HG02759 (cell line): Measurements from ENCODE around the gene COL4A3.

Experiments
- ATAC-seq: cut with Tn5 transposase; IDR thresholded peaks from one replicate; pipeline ENCODE4 v1.9.1; 2021; ENCODE audit warnings: mild to moderate bottlenecking, moderate library complexity; ENCODE audit not compliant: unreplicated experiment

Gene COL4A3

GRCh38 chr2:227335713-227336112 lies 171.3 kb downstream of the COL4A3 start:
- ATAC-seq: no peak

GRCh38 chr2:227337442-227337841 lies 173.0 kb downstream of the COL4A3 start:
- no peak for ATAC-seq

- ATAC-seq: no peak
These were observed 174.7 kb downstream of the COL4A3 start for GRCh38 chr2:227339098-227339599.

- ATAC-seq: no peak
These were observed 175.7 kb downstream of the COL4A3 start for GRCh38 chr2:227340106-227340505.

DNA sequence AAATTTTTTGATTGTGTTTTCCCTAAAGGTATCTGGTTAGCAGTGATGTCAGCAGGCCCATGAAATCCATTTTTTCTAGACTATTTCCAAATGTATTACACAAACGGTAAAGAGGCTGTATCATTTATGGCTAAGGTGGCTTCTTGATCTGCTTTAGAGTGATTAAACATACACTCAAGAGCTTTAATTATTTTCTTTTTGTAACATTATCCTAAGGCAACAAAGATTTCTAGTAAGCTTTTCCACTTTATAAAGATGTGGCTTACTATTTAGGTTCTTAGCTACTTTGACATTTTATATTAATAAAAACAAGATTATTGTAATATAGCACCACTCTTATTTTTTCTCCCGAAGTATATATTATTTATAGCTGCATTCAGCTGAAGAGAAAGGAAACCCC lies 177.1 kb downstream of the COL4A3 start:
- no peak for ATAC-seq

DNA sequence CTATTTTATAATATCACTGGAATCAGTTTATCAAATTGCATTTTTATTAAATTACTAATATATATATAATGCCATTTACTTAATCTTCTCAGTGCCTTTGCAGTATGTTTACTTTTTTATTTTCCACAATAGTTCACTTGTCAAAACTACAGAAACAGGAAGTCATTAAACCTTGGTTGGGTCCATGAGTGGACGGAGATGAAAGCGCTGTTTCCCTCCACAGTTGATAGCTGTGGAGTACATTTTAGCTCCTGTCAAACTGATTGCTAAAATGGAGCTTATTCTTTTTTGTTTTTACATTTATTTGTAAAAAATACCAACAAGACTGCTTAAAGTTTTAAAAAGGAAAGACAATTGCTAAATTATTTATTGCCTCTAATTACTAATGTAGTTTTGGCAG lies 179.8 kb downstream of the COL4A3 start:
- ATAC-seq: no peak

DNA sequence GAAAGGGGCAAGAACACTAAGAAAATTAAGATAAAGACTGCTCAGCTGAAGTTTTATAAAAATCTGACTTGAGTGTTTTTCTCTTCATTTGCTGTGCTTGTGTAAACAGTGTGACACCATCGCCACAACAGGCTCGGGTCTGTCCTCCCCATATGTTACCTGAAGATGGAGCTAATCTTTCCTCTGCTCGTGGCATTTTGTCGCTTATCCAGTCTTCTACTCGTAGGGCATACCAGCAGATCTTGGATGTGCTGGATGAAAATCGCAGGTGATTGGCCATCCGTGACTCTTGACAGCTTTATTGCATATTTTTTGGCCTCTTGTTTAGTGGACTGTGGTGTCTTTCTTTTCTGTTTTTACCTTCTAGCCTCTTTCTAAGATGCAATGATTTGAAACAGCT lies 182.7 kb downstream of the COL4A3 start:
- ATAC-seq: no peak

DNA sequence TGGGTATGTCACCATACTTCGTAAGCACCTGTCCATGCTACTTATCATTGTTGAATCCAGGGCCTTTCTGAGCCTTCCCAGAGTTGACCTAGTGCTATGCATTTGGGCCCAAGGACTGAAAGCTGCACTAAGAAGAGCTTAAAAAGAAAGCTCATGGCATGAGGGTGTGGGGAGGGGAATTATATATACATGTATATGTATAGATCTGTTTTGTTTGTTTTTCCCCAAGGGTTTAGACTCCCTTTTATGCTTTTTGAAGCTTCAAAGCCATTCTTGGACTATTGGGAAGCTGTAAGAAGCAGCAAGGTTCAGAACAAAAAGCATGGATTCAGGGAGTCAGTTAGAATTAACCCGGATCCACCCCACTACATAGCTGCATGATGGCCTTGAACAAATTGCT lies 183.9 kb downstream of the COL4A3 start:
- no peak for ATAC-seq

DNA sequence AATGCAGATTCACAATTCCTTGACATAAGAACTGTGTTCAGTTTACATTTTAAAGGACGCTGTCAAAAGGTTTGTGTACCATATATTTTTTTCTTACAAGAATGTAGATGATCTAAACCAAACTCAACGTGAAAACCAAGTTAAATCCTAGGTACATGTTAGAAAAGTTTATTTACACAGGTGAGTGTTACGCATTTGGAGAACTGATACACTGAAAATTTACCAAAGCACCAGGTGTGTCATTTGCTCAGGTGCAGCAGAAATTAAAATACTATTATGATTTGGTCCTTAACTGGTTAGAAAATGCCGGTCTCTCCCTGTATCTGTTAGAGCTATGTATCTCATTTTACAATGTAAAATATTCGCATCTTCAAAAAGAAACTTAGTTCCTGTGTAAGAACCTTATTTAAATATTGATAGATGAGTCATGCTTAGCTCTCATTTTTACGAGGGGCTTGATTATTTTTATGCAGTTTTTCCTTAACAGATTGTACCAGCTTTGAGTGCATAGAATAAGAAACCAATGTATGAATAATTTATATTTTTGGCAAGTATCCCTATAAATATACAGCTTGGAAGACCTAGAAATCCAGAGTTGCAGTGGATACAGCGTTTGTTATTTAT lies 185.7 kb downstream of the COL4A3 start:
- no peak for ATAC-seq

DNA sequence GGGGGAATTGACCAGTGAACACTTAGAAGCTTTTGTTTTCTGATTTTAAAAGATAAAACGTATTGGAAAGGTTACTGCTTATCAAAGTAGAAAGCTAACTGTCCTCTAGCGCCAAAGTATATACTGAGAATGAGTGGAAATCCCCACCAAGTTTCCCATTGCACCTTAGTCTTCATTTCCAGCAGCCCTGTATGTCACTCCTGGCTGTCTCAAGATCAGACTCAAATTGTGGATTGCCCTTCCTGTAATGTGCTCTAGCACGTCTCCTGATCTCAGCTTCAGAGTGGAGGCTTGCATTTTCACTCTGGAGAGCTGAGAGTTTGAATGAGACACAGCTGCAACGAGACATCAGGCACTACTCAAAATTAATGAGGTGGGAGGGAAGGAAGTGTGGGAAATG lies 187.2 kb downstream of the COL4A3 start:
- ATAC-seq: peak; percentile 90

DNA sequence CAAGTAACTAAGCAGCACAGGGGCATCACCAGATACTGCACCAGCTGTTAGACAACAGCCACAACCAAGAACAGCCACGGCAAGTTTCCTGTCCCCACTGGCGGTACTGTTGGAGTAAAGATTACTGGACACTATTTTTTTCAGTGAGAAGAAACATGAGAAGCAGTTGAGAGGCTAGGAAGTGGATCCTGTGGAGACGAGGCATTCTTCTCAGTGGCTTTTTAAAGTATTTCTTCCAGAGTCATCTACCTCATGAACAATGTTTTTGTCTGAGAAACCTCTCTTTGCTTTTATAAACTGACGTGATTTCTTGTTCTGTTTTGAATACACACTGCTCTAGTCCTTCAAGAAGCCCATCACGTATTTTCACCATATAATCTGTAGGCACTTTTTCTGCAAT lies 195.9 kb downstream of the COL4A3 start:
- ATAC-seq: no peak

GRCh38 chr2:227363756-227364155 lies 199.3 kb downstream of the COL4A3 start:
- no peak for ATAC-seq
